ENCODE measurements around the gene TINAGL1. TPM values are rescaled to one million over a fixed set of nuclear protein-coding genes. Genes with fewer than 3 reads are reported as not detected.

Gene TINAGL1, protein sequence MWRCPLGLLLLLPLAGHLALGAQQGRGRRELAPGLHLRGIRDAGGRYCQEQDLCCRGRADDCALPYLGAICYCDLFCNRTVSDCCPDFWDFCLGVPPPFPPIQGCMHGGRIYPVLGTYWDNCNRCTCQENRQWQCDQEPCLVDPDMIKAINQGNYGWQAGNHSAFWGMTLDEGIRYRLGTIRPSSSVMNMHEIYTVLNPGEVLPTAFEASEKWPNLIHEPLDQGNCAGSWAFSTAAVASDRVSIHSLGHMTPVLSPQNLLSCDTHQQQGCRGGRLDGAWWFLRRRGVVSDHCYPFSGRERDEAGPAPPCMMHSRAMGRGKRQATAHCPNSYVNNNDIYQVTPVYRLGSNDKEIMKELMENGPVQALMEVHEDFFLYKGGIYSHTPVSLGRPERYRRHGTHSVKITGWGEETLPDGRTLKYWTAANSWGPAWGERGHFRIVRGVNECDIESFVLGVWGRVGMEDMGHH
- total RNA-seq, result 1.6 TPM

DNA sequence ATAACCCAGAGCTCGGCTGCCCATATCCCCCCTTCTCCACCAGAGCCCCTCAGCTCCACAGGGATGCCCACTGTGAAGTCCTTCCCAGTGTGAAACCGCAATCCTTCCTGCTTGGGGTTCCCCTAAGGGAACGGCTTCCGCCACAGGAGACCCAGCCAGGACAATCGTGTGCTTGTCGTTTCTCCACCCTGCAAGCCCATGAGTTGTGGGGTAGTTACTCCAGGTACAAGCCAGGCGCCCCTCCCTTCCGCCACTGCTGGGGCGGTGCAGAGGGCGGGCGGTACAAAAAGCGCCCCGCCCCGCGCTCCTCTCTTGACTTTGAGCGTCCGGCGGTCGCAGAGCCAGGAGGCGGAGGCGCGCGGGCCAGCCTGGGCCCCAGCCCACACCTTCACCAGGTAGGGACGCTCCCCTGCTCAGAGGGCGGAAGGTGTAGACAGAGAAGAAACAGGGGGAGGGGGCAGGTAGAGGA lies at the start of gene TINAGL1:
TINAGL1 (plus strand) TSS at position 315 of the 469 bp plus-strand sequence. CDS start 634 bp downstream, outside the sequence.

DNA sequence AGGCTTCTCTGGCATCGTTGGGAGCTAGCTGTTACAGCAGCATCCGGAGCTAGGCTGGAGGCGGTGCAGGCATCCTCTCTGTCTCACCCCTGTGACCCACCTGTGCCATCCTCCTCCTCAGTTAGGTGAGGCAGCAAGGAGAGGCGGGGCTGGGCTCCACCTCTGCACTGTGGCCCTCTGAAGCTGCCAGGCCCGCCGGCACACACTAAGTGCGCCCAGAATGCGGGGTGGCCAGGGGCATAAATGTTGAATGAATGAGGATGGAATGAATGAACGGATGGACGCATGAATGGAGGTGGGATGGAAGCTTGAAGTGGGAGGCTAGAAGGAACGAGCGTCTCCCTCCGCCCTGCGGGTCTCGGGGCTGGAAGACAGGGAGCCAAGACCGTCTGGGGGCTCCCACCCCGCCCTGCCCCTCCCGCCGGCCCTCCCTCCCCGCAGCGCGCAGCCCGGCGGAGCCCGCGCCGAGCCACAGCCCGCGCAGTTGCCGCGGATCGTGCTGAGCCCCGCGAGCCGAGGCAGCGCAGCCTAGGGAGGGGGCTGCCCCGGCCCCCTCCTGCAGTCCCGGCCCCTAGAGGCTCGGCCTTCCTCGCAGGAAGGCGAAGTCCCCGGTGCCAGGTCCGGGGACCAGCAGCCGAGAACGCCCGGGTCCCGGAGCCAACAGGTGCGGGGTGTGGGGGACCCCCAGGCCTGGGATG lies 41.1 kb downstream of the TINAGL1 start, which contains the start of gene HCRTR1:
HCRTR1 (plus strand) TSS at position 472 of the 698 bp plus-strand sequence. CDS start 1,504 bp downstream, outside the sequence.

Other genes with a start within 250 kb of the TINAGL1 start
- gene FABP3, start 203.4 kb upstream of the TINAGL1 start, total RNA-seq, result 139 TPM
- gene SERINC2, start 163.3 kb upstream of the TINAGL1 start, total RNA-seq, result 2.2 TPM
- 3.8 TPM for gene HCRTR1, start 41.2 kb downstream of the TINAGL1 start, total RNA-seq
- gene PEF1, start 68.4 kb downstream of the TINAGL1 start, total RNA-seq, result 35.7 TPM
- 6.9 TPM for gene COL16A1, start 127.5 kb downstream of the TINAGL1 start, total RNA-seq
- gene ADGRB2, start 187.8 kb downstream of the TINAGL1 start, total RNA-seq, result 103 TPM
- gene SPOCD1, start 239.5 kb downstream of the TINAGL1 start, total RNA-seq, result 0.31 TPM

Measured in parietal lobe (tissue), 1 donor.